ENCODE data around the gene PKP1.

The PKP1 gene

DNA sequence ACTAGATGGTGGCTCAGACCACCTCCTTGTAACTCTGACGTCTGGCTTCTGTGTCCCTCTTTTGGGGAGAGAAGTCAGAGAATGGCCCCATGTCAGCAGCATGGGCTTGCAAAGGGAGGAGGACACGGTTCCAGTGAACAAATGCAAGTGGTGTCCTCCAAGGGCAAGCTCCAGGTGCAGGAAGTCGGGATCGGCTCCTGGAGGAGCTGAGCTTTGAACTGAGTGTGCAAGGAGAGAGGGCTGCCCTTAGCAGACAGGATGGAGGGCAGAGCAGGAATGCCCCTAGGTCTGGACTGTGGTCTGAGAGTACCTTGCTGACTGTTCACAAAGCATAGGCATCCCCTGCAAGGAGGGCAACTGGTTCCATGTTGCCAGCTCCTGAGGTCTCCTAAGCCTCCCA, 17.3 kb downstream of the PKP1 start:
- DNase-seq (ENCODE audit: low read depth): no peak
- no peak overlapping the region for H3K4me3 ChIP-seq (ENCODE audit: low read depth, low read length)

DNA sequence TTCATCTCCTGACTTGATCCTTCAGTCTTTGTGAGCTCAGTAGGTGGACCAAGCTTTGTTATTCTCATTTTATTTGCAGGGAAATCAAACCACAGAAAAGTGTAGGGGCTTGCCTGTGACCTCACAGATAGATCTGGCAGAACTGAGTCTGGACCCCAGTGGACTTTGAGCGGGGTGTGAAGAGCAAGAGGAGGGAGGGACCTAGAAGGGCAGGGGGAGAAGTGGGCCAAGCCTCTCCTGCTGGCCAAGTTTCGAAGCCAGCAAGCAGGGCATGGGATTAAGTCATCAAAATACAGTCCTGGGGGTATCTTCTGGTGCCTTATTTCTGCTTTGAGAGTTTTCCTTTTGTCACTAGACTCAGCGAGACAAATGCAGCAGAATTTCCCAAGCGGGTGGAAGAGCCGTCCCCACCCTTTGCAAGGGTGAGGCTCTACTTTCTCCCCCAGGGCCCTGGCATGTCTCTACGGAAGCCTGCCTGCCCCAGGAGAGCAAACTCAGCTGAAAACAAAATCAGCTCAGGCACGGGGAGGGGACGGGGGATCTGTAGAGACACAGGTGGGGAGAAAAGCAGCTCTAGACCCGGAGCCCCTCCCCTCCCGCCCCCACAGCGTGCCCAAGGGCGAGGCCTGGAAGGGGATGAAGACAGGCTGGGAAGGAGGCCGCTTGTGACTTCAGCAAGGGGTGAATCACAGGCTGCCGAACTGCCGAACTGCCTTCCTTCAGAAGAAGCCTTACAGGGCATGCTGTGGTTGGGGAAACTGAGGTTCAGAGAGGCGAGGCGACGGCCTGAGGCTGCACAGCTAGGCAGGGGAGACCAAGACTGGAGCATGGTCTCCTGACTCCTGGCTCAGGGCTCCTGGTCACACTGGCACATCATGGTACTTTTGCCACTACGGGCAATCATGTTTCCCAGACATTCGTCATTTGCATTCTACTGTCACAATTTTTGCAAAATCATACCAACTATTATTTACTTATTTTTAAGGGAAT, 19.2 kb downstream of the PKP1 start:
- no peak for DNase-seq (ENCODE audit: low read depth)
- H3K4me3 ChIP-seq (ENCODE audit: low read depth, low read length): no peak overlapping the region

DNA sequence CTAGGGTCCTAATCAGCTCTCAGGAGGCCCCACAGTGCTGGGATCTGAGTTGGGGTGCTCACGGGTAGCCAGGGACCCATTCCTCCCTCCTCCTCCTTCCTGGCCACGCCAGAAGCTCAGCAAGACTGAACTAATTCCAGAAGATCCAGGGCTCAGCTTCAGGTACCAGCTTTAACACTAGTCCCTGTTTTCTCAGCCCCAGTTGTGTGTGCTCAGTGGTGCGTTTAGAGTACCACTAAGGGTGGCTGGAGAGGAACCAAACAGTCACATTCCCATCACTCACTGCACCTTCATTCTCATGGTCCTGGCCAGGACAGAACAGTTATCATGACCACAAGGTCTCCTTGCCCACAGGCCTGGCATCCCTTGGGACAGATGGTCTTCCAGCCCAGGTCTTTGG, 20.8 kb downstream of the PKP1 start:
- H3K4me3 ChIP-seq (ENCODE audit: low read depth, low read length): no peak overlapping the region
- DNase-seq (ENCODE audit: low read depth): no peak

DNA sequence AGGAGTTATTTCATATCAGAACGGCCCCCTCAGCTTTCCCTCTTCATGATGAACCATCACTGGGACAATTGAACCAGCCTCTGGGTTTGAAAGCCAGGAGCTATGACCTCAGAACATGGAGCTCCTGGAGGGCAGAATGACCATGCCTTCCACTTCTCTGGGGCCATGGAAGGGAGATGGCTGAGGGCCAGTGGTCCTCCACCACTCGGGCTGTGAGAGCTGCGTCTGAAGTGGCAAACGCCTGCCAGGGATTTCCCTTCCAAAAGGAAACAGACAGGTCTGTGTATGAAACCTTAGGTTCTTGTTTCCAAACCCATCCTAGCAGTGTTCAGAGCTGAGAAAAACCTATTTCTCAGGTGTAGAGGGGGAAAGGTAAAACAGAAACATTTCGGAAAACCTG, 22.5 kb downstream of the PKP1 start:
- no peak for DNase-seq (ENCODE audit: low read depth)
- no peak overlapping the region for H3K4me3 ChIP-seq (ENCODE audit: low read depth, low read length)

GRCh38 chr1:201307231-201307630, 23.9 kb downstream of the PKP1 start:
- no peak for DNase-seq (ENCODE audit: low read depth)
- no peak overlapping the region for H3K4me3 ChIP-seq (ENCODE audit: low read depth, low read length)

DNA sequence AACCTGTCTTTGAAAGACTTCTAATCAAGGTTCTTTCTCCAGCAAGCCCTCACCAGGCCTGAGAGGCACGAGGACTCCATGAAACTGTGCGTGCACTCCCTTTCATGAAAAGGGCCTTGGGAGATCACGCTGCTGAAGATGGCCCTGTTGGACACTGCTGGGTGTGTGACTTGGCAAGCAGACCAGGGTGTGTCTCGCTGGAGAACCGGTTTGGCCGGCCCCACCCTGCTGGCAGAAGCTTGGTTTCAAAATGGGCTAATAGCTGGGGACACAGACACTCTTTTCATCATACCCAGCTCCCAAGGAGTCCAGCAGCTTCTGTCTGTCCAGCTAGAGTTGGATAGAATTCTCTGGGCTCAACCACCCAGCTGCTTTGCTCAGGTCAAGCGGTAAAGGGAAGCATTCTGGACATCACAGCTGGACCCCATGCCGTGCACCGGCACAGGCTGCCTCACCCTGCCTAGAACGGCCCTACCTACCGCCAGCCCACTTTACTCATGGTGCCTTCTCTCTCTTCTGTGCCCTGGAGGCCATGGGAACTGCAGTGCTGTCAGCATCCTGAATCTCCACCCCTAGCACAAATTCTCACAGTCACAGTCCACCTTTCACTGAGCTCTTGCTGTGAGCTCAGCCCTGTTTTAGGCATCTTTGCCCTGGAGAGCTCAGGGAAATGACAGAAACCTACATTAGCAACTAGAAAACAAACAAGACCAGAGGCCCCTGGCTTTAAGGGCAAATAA, 24.6 kb downstream of the PKP1 start:
- no peak overlapping the region for H3K4me3 ChIP-seq (ENCODE audit: low read depth, low read length)
- no peak for DNase-seq (ENCODE audit: low read depth)

DNA sequence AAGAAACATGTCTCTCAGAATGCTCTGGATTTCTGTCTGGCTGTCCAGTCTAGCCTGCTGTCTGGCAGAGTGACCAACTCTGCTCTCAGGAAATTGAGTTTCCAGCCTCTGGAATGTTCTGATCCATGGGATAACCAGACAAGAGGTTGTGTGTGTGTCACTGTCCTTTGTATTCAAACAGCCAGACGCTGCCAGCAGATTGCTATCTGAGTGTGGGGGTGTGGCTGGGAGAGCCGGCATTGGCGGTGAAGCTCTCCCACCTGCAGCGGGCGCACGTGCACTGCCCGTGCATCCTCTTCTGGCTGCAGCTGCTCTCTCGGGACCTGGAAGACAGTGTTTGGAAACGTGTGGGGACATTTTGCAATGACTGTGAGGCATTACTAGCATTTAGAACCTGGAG, 26.1 kb downstream of the PKP1 start:
- no peak overlapping the region for H3K4me3 ChIP-seq (ENCODE audit: low read depth, low read length)
- no peak for DNase-seq (ENCODE audit: low read depth)

DNA sequence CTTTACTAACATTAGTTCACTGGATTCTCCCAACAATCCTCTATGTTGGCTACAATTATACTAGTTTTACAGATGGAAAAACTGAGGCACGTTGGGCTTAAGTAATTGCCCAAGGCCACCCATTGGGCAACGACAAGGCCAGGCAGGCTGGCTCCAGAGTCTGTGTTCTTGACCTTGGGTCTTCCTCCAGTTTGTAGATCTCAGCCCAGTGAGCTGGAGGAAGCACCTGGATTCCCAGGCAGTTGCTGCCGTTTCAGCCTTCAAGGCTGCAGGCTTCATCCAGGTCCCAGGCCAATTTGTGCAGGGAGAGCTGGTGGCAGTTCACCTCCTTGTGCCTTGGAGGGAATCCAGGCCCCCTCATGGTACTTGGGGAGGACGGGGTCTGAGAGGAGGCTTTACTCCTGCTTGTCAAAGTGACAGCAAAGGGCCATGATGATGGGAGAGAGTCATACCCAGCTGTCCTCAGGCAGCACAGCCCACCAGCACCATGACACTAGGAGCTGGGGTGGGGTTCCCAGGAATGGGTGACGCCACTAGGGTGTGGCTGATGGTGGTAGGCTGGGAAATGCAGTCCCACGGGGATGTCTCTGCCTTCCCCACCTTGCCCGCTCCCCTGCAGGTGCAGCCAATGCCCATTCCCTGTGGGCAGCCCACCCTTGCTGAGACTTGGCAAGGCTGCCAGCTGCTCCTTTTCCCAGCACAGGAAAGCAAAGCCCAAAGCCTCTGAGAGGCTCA, 27.1 kb downstream of the PKP1 start:
- no peak for DNase-seq (ENCODE audit: low read depth)
- no peak overlapping the region for H3K4me3 ChIP-seq (ENCODE audit: low read depth, low read length)

DNA sequence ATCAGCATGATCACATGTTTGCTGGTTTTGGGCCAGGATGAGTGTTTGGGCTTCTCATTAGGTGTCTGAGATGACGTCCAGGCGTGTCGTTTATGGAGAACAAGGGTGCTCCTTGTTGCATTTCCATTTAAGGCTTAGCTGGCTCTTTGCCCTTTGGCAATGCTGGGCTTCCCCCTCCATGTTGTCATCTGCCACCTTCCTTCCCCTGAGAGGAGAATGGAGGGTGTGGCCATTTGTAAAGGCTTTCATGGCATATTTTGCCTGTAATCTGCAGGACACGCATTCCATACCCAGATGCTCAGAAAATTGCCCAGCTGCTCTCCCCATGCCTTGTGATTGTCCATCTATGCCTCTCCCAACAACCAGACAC, 27.7 kb downstream of the PKP1 start:
- DNase-seq (ENCODE audit: low read depth): no peak
- H3K4me3 ChIP-seq (ENCODE audit: low read depth, low read length): no peak overlapping the region

- H3K4me3 ChIP-seq (ENCODE audit: low read depth, low read length): no peak overlapping the region
- DNase-seq (ENCODE audit: low read depth): no peak
These were observed 28.2 kb downstream of the PKP1 start for GRCh38 chr1:201311356-201312011.

GRCh38 chr1:201312298-201312697, 29.0 kb downstream of the PKP1 start:
- no peak overlapping the region for H3K4me3 ChIP-seq (ENCODE audit: low read depth, low read length)
- no peak for DNase-seq (ENCODE audit: low read depth)

DNA sequence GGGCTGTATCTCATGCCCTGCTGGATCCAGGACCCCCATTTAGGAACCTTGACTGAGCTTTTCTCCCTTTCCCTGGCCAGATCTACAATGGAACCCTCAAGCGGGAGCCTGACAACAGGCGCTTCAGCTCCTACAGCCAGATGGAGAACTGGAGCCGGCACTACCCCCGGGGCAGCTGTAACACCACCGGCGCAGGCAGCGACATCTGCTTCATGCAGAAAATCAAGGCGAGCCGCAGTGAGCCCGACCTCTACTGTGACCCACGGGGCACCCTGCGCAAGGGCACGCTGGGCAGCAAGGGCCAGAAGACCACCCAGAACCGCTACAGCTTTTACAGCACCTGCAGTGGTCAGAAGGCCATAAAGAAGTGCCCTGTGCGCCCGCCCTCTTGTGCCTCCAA, 29.8 kb downstream of the PKP1 start:
- H3K4me3 ChIP-seq (ENCODE audit: low read depth, low read length): no peak overlapping the region
- no peak for DNase-seq (ENCODE audit: low read depth)

DNA sequence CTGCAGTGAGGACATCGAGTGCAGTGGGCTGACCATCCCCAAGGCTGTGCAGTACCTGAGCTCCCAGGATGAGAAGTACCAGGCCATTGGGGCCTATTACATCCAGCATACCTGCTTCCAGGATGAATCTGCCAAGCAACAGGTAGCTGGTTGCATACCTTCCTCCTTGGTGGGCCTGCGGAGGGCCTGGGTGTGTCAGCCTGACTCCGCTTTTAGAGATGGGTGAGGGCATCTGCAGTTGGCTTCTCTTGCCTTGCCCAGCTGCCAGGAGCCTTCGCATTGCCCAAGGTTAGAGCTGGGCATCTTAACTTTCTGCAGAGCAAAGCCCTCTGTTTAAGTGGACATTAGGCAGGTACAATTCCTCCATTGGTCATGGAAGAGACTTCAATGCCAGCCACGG, 33.2 kb downstream of the PKP1 start:
- DNase-seq (ENCODE audit: low read depth): no peak

GRCh38 chr1:201317551-201317950, 34.2 kb downstream of the PKP1 start:
- no peak for DNase-seq (ENCODE audit: low read depth)
- no peak overlapping the region for H3K4me3 ChIP-seq (ENCODE audit: low read depth, low read length)

More for the DNA sequence above, 33.2 kb downstream of the PKP1 start:
- H3K4me3 ChIP-seq (ENCODE audit: low read depth, low read length): no peak overlapping the region

GRCh38 chr1:201318504-201319340, 35.4 kb downstream of the PKP1 start:
- no peak overlapping the region for H3K4me3 ChIP-seq (ENCODE audit: low read depth, low read length)
- DNase-seq (ENCODE audit: low read depth): no peak

DNA sequence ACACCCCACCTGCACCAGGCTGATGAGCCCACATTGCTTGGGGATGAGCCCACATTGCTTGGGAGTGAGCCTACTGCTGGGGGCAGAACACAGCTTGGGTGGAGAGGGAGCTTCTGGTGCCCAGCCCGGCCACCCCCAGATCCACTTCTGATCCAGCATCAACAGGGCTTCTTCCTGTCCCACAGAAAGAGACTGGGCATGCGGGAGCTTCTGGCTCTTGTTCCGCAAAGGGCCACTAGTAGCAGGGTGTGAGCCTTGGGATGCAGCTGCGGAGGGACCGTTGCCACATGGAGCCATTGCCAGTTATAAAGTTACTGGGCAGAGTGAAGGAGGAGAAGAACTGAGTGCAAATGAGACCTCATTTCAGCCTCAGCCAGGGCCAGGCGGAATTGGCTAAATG, 36.3 kb downstream of the PKP1 start:
- H3K4me3 ChIP-seq (ENCODE audit: low read depth, low read length): no peak overlapping the region
- no peak for DNase-seq (ENCODE audit: low read depth)

DNA sequence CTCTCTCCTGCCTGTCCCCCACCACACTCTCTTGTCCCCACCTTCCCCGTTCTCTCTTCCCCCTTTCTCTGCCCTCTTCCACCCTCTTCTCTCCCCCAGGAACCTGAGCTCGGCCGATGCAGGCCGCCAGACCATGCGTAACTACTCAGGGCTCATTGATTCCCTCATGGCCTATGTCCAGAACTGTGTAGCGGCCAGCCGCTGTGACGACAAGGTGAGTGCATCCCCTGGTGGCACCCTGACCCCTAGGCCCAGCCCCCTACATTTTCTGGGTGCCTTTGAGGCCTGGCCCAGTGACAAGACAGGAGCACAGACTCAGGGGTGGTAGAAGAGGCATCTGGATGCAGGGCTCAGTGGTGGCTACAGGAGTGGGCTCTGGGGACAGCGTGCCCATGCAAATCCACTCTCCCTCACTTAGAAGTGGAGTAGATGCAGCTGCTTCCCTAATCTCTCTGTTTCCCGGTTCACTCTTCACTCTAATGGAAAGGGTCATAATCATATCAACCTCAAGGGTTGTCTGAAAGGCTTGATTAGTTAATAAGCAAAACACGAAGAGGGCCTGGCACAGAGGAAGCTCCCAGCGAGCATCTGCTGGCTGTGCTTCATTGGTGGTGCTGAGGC, 37.0 kb downstream of the PKP1 start:
- DNase-seq (ENCODE audit: low read depth): no peak
- no peak overlapping the region for H3K4me3 ChIP-seq (ENCODE audit: low read depth, low read length)

- no peak for DNase-seq (ENCODE audit: low read depth)
- no peak overlapping the region for H3K4me3 ChIP-seq (ENCODE audit: low read depth, low read length)
These were observed 38.6 kb downstream of the PKP1 start for GRCh38 chr1:201321826-201322390.

All from skeletal muscle cell (primary cell).